ENCODE measurements around the gene ZC3H13.

Gene ZC3H13

GRCh38 chr13:46008631-46009030 lies 43.9 kb downstream of the ZC3H13 start:
- TF ChIP-seq EGR1 (IDR thresholded peaks at IDR 0.05) (no peak), ZBTB7A (IDR thresholded peaks at IDR 0.05; ENCODE audit: low read depth) (no peak), EP300 (IDR thresholded peaks at IDR 0.05; ENCODE audit: borderline replicate concordance) (no peak), USF1 (IDR thresholded peaks at IDR 0.05) (no peak)
- TF ChIP-seq, protein P1, sequence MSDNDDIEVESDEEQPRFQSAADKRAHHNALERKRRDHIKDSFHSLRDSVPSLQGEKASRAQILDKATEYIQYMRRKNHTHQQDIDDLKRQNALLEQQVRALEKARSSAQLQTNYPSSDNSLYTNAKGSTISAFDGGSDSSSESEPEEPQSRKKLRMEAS (IDR thresholded peaks at IDR 0.05) = no peak
- TF ChIP-seq, protein P2, sequence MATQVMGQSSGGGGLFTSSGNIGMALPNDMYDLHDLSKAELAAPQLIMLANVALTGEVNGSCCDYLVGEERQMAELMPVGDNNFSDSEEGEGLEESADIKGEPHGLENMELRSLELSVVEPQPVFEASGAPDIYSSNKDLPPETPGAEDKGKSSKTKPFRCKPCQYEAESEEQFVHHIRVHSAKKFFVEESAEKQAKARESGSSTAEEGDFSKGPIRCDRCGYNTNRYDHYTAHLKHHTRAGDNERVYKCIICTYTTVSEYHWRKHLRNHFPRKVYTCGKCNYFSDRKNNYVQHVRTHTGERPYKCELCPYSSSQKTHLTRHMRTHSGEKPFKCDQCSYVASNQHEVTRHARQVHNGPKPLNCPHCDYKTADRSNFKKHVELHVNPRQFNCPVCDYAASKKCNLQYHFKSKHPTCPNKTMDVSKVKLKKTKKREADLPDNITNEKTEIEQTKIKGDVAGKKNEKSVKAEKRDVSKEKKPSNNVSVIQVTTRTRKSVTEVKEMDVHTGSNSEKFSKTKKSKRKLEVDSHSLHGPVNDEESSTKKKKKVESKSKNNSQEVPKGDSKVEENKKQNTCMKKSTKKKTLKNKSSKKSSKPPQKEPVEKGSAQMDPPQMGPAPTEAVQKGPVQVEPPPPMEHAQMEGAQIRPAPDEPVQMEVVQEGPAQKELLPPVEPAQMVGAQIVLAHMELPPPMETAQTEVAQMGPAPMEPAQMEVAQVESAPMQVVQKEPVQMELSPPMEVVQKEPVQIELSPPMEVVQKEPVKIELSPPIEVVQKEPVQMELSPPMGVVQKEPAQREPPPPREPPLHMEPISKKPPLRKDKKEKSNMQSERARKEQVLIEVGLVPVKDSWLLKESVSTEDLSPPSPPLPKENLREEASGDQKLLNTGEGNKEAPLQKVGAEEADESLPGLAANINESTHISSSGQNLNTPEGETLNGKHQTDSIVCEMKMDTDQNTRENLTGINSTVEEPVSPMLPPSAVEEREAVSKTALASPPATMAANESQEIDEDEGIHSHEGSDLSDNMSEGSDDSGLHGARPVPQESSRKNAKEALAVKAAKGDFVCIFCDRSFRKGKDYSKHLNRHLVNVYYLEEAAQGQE (IDR thresholded peaks at IDR 0.05; ENCODE audit: low read depth) = no peak

GRCh38 chr13:46006688-46007452 lies 45.7 kb downstream of the ZC3H13 start:
- TF ChIP-seq ZBTB7A (IDR thresholded peaks at IDR 0.05; ENCODE audit: low read depth) (no peak), EGR1 (IDR thresholded peaks at IDR 0.05) (no peak), USF1 (IDR thresholded peaks at IDR 0.05) (no peak), TAF1 (IDR thresholded peaks at IDR 0.05; ENCODE audit: low read depth) (no peak), EP300 (IDR thresholded peaks at IDR 0.05; ENCODE audit: borderline replicate concordance) (no peak), TCF12 (IDR thresholded peaks at IDR 0.05; ENCODE audit: low read depth) (no peak), CREB1 (IDR thresholded peaks at IDR 0.05; ENCODE audit: low read depth) (no peak), TEAD4 (IDR thresholded peaks at IDR 0.05) (no peak)
- TF ChIP-seq, protein P2 (IDR thresholded peaks at IDR 0.05; ENCODE audit: low read depth) = no peak
- TF ChIP-seq, protein P1 (IDR thresholded peaks at IDR 0.05) = no peak

DNA sequence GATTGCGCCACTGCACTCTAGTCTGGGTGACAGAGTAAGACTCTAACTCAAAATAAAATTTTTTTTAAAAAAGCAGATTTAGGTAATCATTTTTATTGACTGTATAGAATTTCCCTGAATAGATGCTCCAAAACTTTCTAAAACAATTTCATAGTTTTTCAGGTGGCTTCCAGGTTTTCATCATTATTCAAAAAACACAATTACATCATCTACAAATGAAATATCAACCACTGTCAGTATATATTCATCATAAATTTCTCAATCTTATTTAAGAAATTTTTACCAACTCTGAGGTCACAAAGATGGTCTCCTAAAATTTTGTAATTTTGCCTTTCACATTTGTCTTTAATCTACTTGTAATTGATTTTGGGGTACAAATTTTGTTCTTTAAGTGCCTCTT lies 48.1 kb downstream of the ZC3H13 start:
- TF ChIP-seq CEBPB (IDR thresholded peaks at IDR 0.05) = no peak
- TF ChIP-seq, protein P2 (IDR thresholded peaks at IDR 0.05; ENCODE audit: low read depth) = no peak
- no peak for TF ChIP-seq YY1 (IDR thresholded peaks at IDR 0.05; ENCODE audit: low read depth)
- TF ChIP-seq ZBTB7A (IDR thresholded peaks at IDR 0.05; ENCODE audit: low read depth) = no peak
- no peak for TF ChIP-seq FOXM1 (IDR thresholded peaks at IDR 0.05; ENCODE audit: borderline replicate concordance, low read depth)
- TF ChIP-seq USF1 (IDR thresholded peaks at IDR 0.05) = no peak
- no peak for TF ChIP-seq CREB1 (IDR thresholded peaks at IDR 0.05; ENCODE audit: low read depth)
- TF ChIP-seq EP300 (IDR thresholded peaks at IDR 0.05; ENCODE audit: borderline replicate concordance) = no peak
- no peak for TF ChIP-seq TAF1 (IDR thresholded peaks at IDR 0.05; ENCODE audit: low read depth)
- no peak for TF ChIP-seq TEAD4 (IDR thresholded peaks at IDR 0.05)
- TF ChIP-seq, protein P1 (IDR thresholded peaks at IDR 0.05) = no peak
- no peak for TF ChIP-seq RAD21 (IDR thresholded peaks at IDR 0.05; ENCODE audit: low read depth)

GRCh38 chr13:45996631-45997030 lies 55.9 kb downstream of the ZC3H13 start:
- TF ChIP-seq CREB1 (IDR thresholded peaks at IDR 0.05; ENCODE audit: low read depth) (no peak), CEBPB (IDR thresholded peaks at IDR 0.05) (no peak), TAF1 (IDR thresholded peaks at IDR 0.05; ENCODE audit: low read depth) (no peak), EGR1 (IDR thresholded peaks at IDR 0.05) (no peak), FOXM1 (IDR thresholded peaks at IDR 0.05; ENCODE audit: borderline replicate concordance, low read depth) (no peak)
- TF ChIP-seq, protein P1 (IDR thresholded peaks at IDR 0.05) = no peak

All from Ishikawa (cell line).